Left cardiac atrium (tissue), 4 donors: ENCODE data around the gene SEC23B. TPM values are rescaled to one million over a fixed set of nuclear protein-coding genes. Genes with fewer than 3 reads are reported as not detected.
"Not testable (repeated sequence)": the region's sequence is repeated elsewhere in the genome, so short reads cannot be mapped to it uniquely, and the experiment has no call there.

ENCODE experiments used
- ATAC-seq, 2 donors: fragments of 200-7000 bp; cut with Tn5 transposase; one replicate each; pipeline ENCODE4 v1.9.1; 2020; ENCODE audit warnings: mild to moderate bottlenecking in 2 of 2, moderate library complexity in 2 of 2
- DNase-seq: peaks from one replicate; pipeline ENCODE4 v3.0.0-alpha.2; 2020
- intact Hi-C, 2 donors: fragments of 100-400 bp; cut with DNase I; formaldehyde crosslinking; loops; one replicate each; pipeline versions ENCODE4 v1.14.1 to v1.15.1; 2022 to 2023
- total RNA-seq, 2 donors: library from RNA; stranded (reverse); fragmentation: NEBNext Ultra II Directional; extraction: Animal tissue kit (Norgen Biotek cat#: 25700); gene quantifications; one replicate each; pipeline ENCODE4 v1.2.1, GENCODE V29; 2021
- donor health status: DM: no; HTN: yes; CAD: no.
- donor health status: DM: no; HTN: yes; CAD: no; lungs with severe emphysema.
- donor health status: DM: yes; HTN: yes; CAD: no.
- donor health status: Dilated cardiomyopathy.

Gene SEC23B
- total RNA-seq, 2 donors from 2014 or later: 20.7 to 24.3 TPM

GRCh38 chr20:18522066-18522465 lies 14.3 kb downstream of the SEC23B start:
- intact Hi-C loops, DNase-seq, ATAC-seq: not testable (repeated sequence)

GRCh38 chr20:18523066-18523465 lies 15.3 kb downstream of the SEC23B start:
- ATAC-seq (no peak), DNase-seq (no peak)
- intact Hi-C loops: no loop called here

GRCh38 chr20:18524646-18525045 lies 16.9 kb downstream of the SEC23B start:
- no peak for ATAC-seq
- intact Hi-C loops: no loop called here
- DNase-seq: no peak

GRCh38 chr20:18526761-18527160 lies 19.0 kb downstream of the SEC23B start:
- ATAC-seq, DNase-seq: not testable (repeated sequence)

GRCh38 chr20:18527339-18527738 lies 19.6 kb downstream of the SEC23B start:
- DNase-seq (no peak), ATAC-seq (no peak)
- intact Hi-C loops: no loop called here

More at GRCh38 chr20:18526761-18527160, 19.0 kb downstream of the SEC23B start:
- intact Hi-C loops: not testable (repeated sequence)

GRCh38 chr20:18527836-18528235 lies 20.1 kb downstream of the SEC23B start:
- DNase-seq: no peak
- ATAC-seq: no peak
- intact Hi-C loops: no loop called here

- no peak for ATAC-seq
- DNase-seq: no peak
- intact Hi-C loops: no loop called here
Measured at GRCh38 chr20:18529041-18529440, 21.3 kb downstream of the SEC23B start.

- DNase-seq: no peak
- no peak for ATAC-seq
- intact Hi-C loops: no loop called here
Measured at GRCh38 chr20:18532626-18533025, 24.9 kb downstream of the SEC23B start.

GRCh38 chr20:18533491-18533890 lies 25.8 kb downstream of the SEC23B start:
- DNase-seq: no peak
- no peak for ATAC-seq
- intact Hi-C loops: no loop called here

- no peak for DNase-seq
- intact Hi-C loops: no loop called here
- no peak for ATAC-seq
Measured at GRCh38 chr20:18533978-18534644, 26.4 kb downstream of the SEC23B start.

GRCh38 chr20:18537651-18538050 lies 29.9 kb downstream of the SEC23B start:
- DNase-seq (no peak), ATAC-seq (no peak)
- intact Hi-C loops: no loop called here

GRCh38 chr20:18541741-18542140 lies 34.0 kb downstream of the SEC23B start:
- intact Hi-C loops: no loop called here
- ATAC-seq (no peak), DNase-seq (no peak)

- DNase-seq: no peak
- ATAC-seq: no peak
Measured at GRCh38 chr20:18543216-18543615, 35.5 kb downstream of the SEC23B start.

GRCh38 chr20:18543932-18544331 lies 36.2 kb downstream of the SEC23B start:
- intact Hi-C loops: no loop called here
- peak; percentile 51 for DNase-seq
- ATAC-seq: peak; percentile 15 to 71

More at GRCh38 chr20:18543216-18543615, 35.5 kb downstream of the SEC23B start:
- intact Hi-C loops: no loop called here

- ATAC-seq (no peak), DNase-seq (no peak)
- intact Hi-C loops: no loop called here
Measured at GRCh38 chr20:18545566-18545965, 37.8 kb downstream of the SEC23B start.

- ATAC-seq: no peak
- DNase-seq: no peak
- intact Hi-C loops: no loop called here
Measured at GRCh38 chr20:18548465-18548864, 40.7 kb downstream of the SEC23B start.

- DNase-seq (no peak), ATAC-seq (no peak)
- intact Hi-C loops: no loop called here
Measured at GRCh38 chr20:18553746-18554145, 46.0 kb downstream of the SEC23B start.

- ATAC-seq (peak; percentile 100), DNase-seq (peak; percentile 96)
- intact Hi-C loops: no loop called here
Measured at GRCh38 chr20:18566892-18567738, 59.4 kb downstream of the SEC23B start, which contains the start of gene SMIM26. TSS of gene SMIM26 (plus strand) at chr20:18567432. CDS start at chr20:18567479, 47 bp downstream.

GRCh38 chr20:18567739-18568091 lies 60.0 kb downstream of the SEC23B start:
- peak; percentile 13 to 44 for ATAC-seq
- no peak for DNase-seq
- intact Hi-C loops: no loop called here

GRCh38 chr20:18571009-18571408 lies 63.3 kb downstream of the SEC23B start:
- ATAC-seq (no peak), DNase-seq (no peak)
- intact Hi-C loops: no loop called here
